ENCODE data around the gene OSBPL2.

OSBPL2 gene

GRCh38 chr20:62307226-62308101, 69.1 kb downstream of the OSBPL2 start:
- no peak for TF ChIP-seq CTCF (IDR thresholded peaks at IDR 0.05; ENCODE audit: low read depth, low read length)
- H3K4me3 ChIP-seq (ENCODE audit: low read depth, low read length) = no peak overlapping the region
- in situ Hi-C loops (cut with HindIII; ENCODE audit: low sequenced_read_pairs) = no loop called here
- no peak for DNase-seq (ENCODE audit: low read depth, low spot score)

- no peak overlapping the region for H3K4me3 ChIP-seq (ENCODE audit: low read depth, low read length)
- in situ Hi-C loops (cut with HindIII; ENCODE audit: low sequenced_read_pairs) = no loop called here
- TF ChIP-seq CTCF (IDR thresholded peaks at IDR 0.05; ENCODE audit: low read depth, low read length) = no peak
- no peak for DNase-seq (ENCODE audit: low read depth, low spot score)
Observed at GRCh38 chr20:62308102-62308822, 69.9 kb downstream of the OSBPL2 start.

DNA sequence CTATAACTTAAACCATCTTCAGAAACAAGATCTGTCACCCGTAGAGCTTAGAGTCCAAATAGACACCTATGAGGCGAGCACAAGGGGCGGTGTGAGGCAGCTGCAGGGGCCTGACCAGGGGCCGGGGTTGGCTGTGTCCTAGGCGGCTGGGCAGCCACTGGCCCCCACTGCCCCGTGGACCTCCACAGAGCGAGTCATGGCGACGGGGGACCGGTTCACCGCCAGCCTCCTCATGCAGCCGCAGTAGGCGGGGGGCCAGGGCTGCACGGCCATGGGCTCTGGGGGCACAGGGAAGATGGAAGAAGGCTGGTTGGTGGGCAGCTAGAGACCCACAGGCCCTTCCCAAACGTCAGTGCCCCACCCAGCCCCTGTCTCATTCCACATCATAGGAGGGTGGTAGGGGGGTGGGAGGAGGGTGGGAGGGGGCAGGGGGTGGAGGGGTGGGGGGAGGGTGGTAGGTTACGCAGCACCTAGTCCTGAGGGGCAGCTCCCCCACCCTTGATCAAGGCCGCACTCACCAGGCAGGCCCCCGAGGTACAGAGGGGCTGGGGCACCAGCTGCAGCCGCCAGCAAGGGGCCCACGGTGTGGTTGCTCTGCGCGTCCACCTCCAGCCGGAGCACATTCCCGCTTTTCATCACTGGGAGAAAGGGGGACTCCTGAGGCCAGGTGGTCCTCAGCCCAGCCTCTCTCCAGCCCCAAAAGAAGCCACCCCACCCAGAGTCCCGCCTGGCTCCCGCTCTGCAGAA, 71.0 kb downstream of the OSBPL2 start:
- in situ Hi-C loops (cut with HindIII; ENCODE audit: low sequenced_read_pairs) = no loop called here
- no peak for DNase-seq (ENCODE audit: low read depth, low spot score)
- H3K4me3 ChIP-seq (ENCODE audit: low read depth, low read length) = no peak overlapping the region

DNA sequence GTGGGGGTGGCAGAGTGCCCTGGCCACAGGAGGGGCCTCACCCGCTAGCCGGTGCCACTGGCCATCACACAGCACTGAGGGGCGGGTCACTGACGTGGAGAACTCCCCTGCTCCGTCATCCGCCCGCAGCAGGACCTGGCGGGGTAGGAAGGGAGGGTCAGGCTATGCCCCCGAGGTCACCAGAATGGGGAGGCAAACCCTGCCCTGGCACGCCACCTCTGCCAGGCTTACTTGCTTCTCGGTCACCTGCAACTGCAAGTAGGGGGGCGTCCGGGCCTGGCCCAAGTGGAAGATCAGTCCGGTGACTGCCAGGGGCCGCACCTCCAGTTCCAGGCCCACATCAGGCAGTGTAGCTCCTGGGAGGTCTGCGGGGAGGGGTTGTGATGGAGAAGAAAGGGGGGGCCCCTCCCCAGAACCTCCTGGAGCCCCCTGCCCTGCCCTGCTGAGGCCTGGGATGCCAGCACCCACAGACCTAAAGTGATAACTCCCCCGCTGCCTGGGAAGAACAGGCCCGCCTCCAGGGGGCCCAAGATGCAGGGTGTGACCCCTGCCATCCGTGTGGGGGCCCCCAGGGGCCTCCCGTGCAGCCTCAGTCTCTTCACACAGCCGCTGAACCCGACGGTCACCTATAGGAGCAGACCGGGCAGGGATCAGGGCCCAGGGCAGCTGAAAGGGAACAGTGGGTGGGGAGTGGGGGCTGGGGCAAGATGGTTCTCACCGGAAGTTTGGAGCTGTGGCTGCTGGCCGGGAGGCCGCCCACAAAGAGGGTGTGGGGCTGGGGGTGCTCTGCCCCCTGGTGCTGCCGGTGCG, 71.8 kb downstream of the OSBPL2 start:
- no peak for TF ChIP-seq CTCF (IDR thresholded peaks at IDR 0.05; ENCODE audit: low read depth, low read length)
- H3K4me3 ChIP-seq (ENCODE audit: low read depth, low read length) = no peak overlapping the region
- in situ Hi-C loops (cut with HindIII; ENCODE audit: low sequenced_read_pairs) = no loop called here

More for the DNA sequence above, 71.0 kb downstream of the OSBPL2 start:
- no peak for TF ChIP-seq CTCF (IDR thresholded peaks at IDR 0.05; ENCODE audit: low read depth, low read length)

DNA sequence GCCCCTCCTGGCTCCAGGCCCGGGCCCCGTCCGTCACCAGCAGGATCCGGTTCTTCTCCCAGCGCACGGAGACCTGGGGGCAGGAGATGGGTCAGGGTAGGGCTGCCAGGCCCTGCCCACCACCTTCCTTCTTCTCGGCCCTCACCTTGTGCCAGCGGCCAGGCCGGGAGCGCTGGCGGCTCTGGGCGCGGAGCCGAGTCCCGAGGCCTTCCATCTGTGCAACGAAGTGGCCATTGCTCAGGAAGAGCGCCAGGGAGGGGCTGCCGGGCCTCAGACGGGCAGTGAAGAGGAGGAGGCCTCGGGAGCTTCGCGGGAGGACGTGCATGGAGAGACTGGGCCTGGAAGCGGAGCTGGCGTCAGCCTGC, 72.4 kb downstream of the OSBPL2 start:
- no peak for TF ChIP-seq CTCF (IDR thresholded peaks at IDR 0.05; ENCODE audit: low read depth, low read length)
- in situ Hi-C loops (cut with HindIII; ENCODE audit: low sequenced_read_pairs) = no loop called here
- no peak overlapping the region for H3K4me3 ChIP-seq (ENCODE audit: low read depth, low read length)
- no peak for DNase-seq (ENCODE audit: low read depth, low spot score)

More for the DNA sequence above, 71.8 kb downstream of the OSBPL2 start:
- DNase-seq (ENCODE audit: low read depth, low spot score) = no peak

DNA sequence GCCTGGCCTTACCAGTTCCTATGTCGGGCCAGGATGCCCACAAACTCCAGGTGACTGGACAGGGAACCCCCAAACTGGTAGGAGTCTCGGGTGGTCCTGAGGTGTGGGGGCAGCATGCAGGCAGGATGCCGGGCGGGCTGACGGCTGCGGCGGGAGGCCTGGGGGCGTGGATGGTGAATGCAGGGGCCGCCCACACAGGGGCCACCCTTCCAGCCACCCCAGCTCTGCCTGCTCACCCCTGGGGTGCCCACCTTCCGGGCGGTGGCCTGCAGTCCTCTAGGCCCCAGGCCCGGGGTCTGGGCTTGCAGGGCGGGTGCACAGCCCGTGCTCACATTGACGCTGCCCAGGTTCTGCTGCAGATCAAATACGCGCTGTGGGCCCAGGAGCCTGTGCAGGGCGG, 72.8 kb downstream of the OSBPL2 start:
- H3K4me3 ChIP-seq (ENCODE audit: low read depth, low read length) = no peak overlapping the region
- in situ Hi-C loops (cut with HindIII; ENCODE audit: low sequenced_read_pairs) = no loop called here
- no peak for DNase-seq (ENCODE audit: low read depth, low spot score)
- TF ChIP-seq CTCF (IDR thresholded peaks at IDR 0.05; ENCODE audit: low read depth, low read length) = no peak

Data from astrocyte of the spinal cord (primary cell).